Retinal pigment epithelial cell (primary cell): ENCODE data around the gene ADAMTS15.

Source experiments
- DNase-seq: peaks from one replicate; pipeline ENCODE4 v3.0.0-alpha.2; 2010; ENCODE audit warnings: low read depth
- H3K4me3 ChIP-seq: 2 replicates; pipeline ENCODE4 v1.5.1; 2011; ENCODE audit warnings: mild to moderate bottlenecking, low read length, control low read depth, moderate library complexity
- CTCF ChIP-seq: conservative IDR thresholded peaks from 2 replicates; pipeline ENCODE4 v1.5.1; 2011; ENCODE audit warnings: low read depth, low read length, control low read depth, inconsistent platforms

Gene ADAMTS15

GRCh38 chr11:130520271-130520671, 71.8 kb downstream of the ADAMTS15 start:
- no peak overlapping the region for H3K4me3 ChIP-seq
- DNase-seq: no peak
- TF ChIP-seq CTCF: no peak

GRCh38 chr11:130522284-130522961, 74.0 kb downstream of the ADAMTS15 start:
- H3K4me3 ChIP-seq: no peak overlapping the region
- TF ChIP-seq CTCF: no peak
- DNase-seq: peak; percentile 96

- no peak for DNase-seq
- no peak overlapping the region for H3K4me3 ChIP-seq
- no peak for TF ChIP-seq CTCF
Observed at GRCh38 chr11:130523166-130523565, 74.7 kb downstream of the ADAMTS15 start.

- H3K4me3 ChIP-seq: no peak overlapping the region
- no peak for TF ChIP-seq CTCF
- DNase-seq: no peak
Observed at GRCh38 chr11:130523609-130524008, 75.2 kb downstream of the ADAMTS15 start.

- H3K4me3 ChIP-seq: no peak overlapping the region
- no peak for TF ChIP-seq CTCF
- no peak for DNase-seq
Observed at GRCh38 chr11:130524132-130524790, 75.8 kb downstream of the ADAMTS15 start.

GRCh38 chr11:130525307-130525706, 76.9 kb downstream of the ADAMTS15 start:
- DNase-seq: no peak
- no peak for TF ChIP-seq CTCF
- H3K4me3 ChIP-seq: no peak overlapping the region
